Measurements from ENCODE around the gene MSH5.
A peak's percentile ranks its signal among the peaks of the same experiment; 100 is the strongest.

Gene MSH5

GRCh38 chr6:31697555-31697954, 42.2 kb upstream of the MSH5 start:
- no peak for TF ChIP-seq CTCF (IDR thresholded peaks at IDR 0.05; ENCODE audit: extremely low read depth, missing control alignments)
- DNase-seq (ENCODE audit: low spot score) = no peak

- DNase-seq (ENCODE audit: low spot score) = no peak
These were observed 38.9 kb upstream of the MSH5 start for GRCh38 chr6:31700740-31701401.

GRCh38 chr6:31701666-31702404, 38.0 kb upstream of the MSH5 start:
- no peak for TF ChIP-seq CTCF (IDR thresholded peaks at IDR 0.05; ENCODE audit: extremely low read depth, missing control alignments)
- no peak for DNase-seq (ENCODE audit: low spot score)

More at GRCh38 chr6:31700740-31701401, 38.9 kb upstream of the MSH5 start:
- no peak for TF ChIP-seq CTCF (IDR thresholded peaks at IDR 0.05; ENCODE audit: extremely low read depth, missing control alignments)

GRCh38 chr6:31702405-31702818, 37.4 kb upstream of the MSH5 start:
- peak; percentile 42 for DNase-seq (ENCODE audit: low spot score)
- TF ChIP-seq CTCF (IDR thresholded peaks at IDR 0.05; ENCODE audit: extremely low read depth, missing control alignments) = no peak

GRCh38 chr6:31702819-31703716, 36.7 kb upstream of the MSH5 start, which contains the start of gene ABHD16A:
Gene ABHD16A (minus strand): TSS chr6:31703324. CDS start chr6:31703281, 43 bp downstream.
- TF ChIP-seq CTCF (IDR thresholded peaks at IDR 0.05; ENCODE audit: extremely low read depth, missing control alignments) = no peak
- peak; percentile 97 for DNase-seq (ENCODE audit: low spot score)

GRCh38 chr6:31705931-31706330, 33.9 kb upstream of the MSH5 start:
- no peak for DNase-seq (ENCODE audit: low spot score)
- TF ChIP-seq CTCF (IDR thresholded peaks at IDR 0.05; ENCODE audit: extremely low read depth, missing control alignments) = no peak

Data from GM20000 (cell line).